ENCODE results near the gene MRPL37.

GRCh38 chr1:54199151-54199764 is 709 bp upstream of the MRPL37 start:
- TF ChIP-seq CTCF (IDR thresholded peaks at IDR 0.05) (no peak), EZH2 (IDR thresholded peaks at IDR 0.05) (no peak)

Data from neural progenitor cell (in vitro differentiated cells).